ENCODE results near the gene FES.

FES gene

DNA sequence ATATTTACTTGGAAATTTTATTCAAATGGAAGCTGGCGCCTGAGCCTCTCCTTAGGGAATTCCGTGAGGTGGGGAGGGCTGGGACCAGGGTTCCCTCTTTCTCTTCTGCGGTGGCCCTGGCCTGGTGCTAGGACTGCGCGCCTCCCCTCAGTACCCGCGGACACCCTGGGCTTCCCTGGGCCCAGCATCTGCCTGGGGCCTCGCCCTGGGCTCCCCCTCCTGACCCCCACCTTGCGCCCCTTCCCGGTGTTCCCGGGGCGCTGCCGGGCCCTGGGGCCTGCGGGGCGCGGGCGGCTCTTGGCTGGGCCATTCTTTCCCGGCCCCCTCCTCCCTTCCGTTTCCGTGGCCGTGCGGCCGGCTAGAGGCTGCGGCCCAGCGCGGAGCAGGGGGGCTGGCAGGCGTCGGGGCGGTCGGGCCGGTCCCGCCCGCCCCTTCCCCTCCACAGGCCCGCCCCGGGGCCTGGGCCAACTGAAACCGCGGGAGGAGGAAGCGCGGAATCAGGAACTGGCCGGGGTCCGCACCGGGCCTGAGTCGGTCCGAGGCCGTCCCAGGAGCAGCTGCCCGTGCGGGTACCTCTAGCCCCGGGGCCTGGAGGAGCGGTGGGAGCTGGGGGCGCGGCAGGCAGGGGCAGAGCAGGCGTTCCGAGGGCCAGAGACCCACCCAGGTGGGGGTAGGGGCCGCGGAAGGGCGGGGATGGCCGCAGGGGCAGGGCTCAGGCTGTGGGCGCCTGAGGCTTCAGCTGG lies at the start of gene FES:
Gene FES, plus strand, starts transcription at position 529 of the 743 bp plus-strand sequence. CDS start 542 bp downstream, outside the sequence.
- TF ChIP-seq REST (IDR thresholded peaks at IDR 0.05; ENCODE audit: low read depth) (no peak), FOXM1 (IDR thresholded peaks at IDR 0.05; ENCODE audit: borderline replicate concordance, low read depth) (no peak), TCF12 (IDR thresholded peaks at IDR 0.05; ENCODE audit: low read depth) (no peak), CEBPB (IDR thresholded peaks at IDR 0.05) (no peak), ZBTB7A (IDR thresholded peaks at IDR 0.05; ENCODE audit: low read depth) (no peak), RAD21 (IDR thresholded peaks at IDR 0.05; ENCODE audit: low read depth) (no peak), NFIC (IDR thresholded peaks at IDR 0.05) (no peak)
- TF ChIP-seq, protein P1, sequence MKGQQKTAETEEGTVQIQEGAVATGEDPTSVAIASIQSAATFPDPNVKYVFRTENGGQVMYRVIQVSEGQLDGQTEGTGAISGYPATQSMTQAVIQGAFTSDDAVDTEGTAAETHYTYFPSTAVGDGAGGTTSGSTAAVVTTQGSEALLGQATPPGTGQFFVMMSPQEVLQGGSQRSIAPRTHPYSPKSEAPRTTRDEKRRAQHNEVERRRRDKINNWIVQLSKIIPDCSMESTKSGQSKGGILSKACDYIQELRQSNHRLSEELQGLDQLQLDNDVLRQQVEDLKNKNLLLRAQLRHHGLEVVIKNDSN (IDR thresholded peaks at IDR 0.05): no peak

GRCh38 chr15:90834626-90835025 lies 49.7 kb upstream of the FES start:
- TF ChIP-seq REST (IDR thresholded peaks at IDR 0.05; ENCODE audit: low read depth): no peak
- TF ChIP-seq TEAD4 (IDR thresholded peaks at IDR 0.05): no peak
- TF ChIP-seq RAD21 (IDR thresholded peaks at IDR 0.05; ENCODE audit: low read depth): no peak
- TF ChIP-seq CREB1 (IDR thresholded peaks at IDR 0.05; ENCODE audit: low read depth): no peak
- TF ChIP-seq, protein P1 (IDR thresholded peaks at IDR 0.05): no peak
- TF ChIP-seq EGR1 (IDR thresholded peaks at IDR 0.05): no peak
- no peak for TF ChIP-seq ZBTB7A (IDR thresholded peaks at IDR 0.05; ENCODE audit: low read depth)
- TF ChIP-seq CEBPB (IDR thresholded peaks at IDR 0.05): no peak
- no peak for TF ChIP-seq FOXM1 (IDR thresholded peaks at IDR 0.05; ENCODE audit: borderline replicate concordance, low read depth)
- no peak for TF ChIP-seq TAF1 (IDR thresholded peaks at IDR 0.05; ENCODE audit: low read depth)
- TF ChIP-seq EP300 (IDR thresholded peaks at IDR 0.05; ENCODE audit: borderline replicate concordance): no peak
- TF ChIP-seq, protein P2, sequence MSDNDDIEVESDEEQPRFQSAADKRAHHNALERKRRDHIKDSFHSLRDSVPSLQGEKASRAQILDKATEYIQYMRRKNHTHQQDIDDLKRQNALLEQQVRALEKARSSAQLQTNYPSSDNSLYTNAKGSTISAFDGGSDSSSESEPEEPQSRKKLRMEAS (IDR thresholded peaks at IDR 0.05): no peak
- no peak for TF ChIP-seq TCF12 (IDR thresholded peaks at IDR 0.05; ENCODE audit: low read depth)
- no peak for TF ChIP-seq YY1 (IDR thresholded peaks at IDR 0.05; ENCODE audit: low read depth)
- TF ChIP-seq NFIC (IDR thresholded peaks at IDR 0.05): no peak

DNA sequence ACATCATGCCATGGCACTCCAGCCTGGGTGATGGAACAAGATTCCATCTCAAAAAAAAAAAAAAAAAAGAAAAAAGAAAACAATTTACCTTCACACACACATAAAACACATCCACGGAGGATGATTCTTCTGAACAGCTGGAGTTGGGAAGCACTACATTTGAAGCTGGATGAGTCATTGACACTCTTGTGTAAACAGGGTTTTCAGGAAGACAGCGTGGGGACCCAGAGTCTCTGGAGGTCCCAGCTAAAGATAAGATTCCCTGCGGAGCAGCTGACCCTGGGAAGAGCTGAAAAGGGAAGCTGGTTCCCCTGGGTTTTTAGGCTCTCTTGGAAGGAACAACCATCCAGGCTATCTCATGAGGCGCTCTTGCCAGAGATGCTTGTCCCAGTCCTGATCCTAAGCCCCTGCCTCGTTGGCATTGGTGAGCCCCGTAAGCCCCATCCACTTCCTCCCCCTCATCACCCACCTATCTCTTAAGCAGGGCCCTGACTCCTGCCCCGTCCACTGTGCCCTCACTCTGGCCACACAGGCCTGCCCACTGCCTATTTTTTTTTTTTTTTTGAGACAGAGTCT lies 47.9 kb upstream of the FES start:
- TF ChIP-seq FOXM1 (IDR thresholded peaks at IDR 0.05; ENCODE audit: borderline replicate concordance, low read depth) (no peak), TEAD4 (IDR thresholded peaks at IDR 0.05) (no peak), CREB1 (IDR thresholded peaks at IDR 0.05; ENCODE audit: low read depth) (no peak), EP300 (IDR thresholded peaks at IDR 0.05; ENCODE audit: borderline replicate concordance) (no peak), CEBPB (IDR thresholded peaks at IDR 0.05) (no peak), EGR1 (IDR thresholded peaks at IDR 0.05) (no peak), TAF1 (IDR thresholded peaks at IDR 0.05; ENCODE audit: low read depth) (no peak), NFIC (IDR thresholded peaks at IDR 0.05) (no peak)
- TF ChIP-seq, protein P2 (IDR thresholded peaks at IDR 0.05): no peak

DNA sequence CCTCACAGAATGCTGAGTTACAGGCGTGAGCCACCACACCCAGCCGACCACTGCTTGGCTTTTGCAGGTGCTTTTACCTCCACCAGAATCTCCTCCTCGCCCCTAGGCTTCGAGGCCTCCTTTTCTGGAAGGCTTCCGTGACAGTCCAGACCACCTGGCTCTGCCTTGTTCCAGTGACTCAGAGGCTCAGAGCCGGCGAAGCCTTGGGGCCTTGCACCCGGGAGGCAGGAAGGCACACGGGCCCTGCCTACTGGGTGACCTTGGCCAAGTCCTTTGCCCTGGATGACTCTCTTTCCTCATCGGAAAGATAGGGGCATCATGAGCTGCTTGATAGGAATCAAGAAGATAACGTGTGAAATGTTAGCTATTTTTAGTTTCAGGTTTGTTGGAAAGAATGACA lies 47.2 kb upstream of the FES start:
- TF ChIP-seq NFIC (IDR thresholded peaks at IDR 0.05) (no peak), CEBPB (IDR thresholded peaks at IDR 0.05) (no peak), TCF12 (IDR thresholded peaks at IDR 0.05; ENCODE audit: low read depth) (no peak), TEAD4 (IDR thresholded peaks at IDR 0.05) (no peak), REST (IDR thresholded peaks at IDR 0.05; ENCODE audit: low read depth) (no peak)
- TF ChIP-seq, protein P1 (IDR thresholded peaks at IDR 0.05): no peak

Data from Ishikawa (cell line).